H1 (cell line): ENCODE data around the gene STT3A. TPM values are rescaled to one million over a fixed set of nuclear protein-coding genes. Genes with fewer than 3 reads are reported as not detected.

Experiments used
- CHD2 ChIP-seq: IDR thresholded peaks from 2 replicates; pipeline ENCODE4 v1.6.1; 2012; ENCODE audit warnings: low read length, improper control_type of control experiment
- E2F6 ChIP-seq: IDR thresholded peaks from 2 replicates; pipeline ENCODE4 v1.6.1; 2012; ENCODE audit warnings: inconsistent platforms
- RBBP5 ChIP-seq: IDR thresholded peaks from 2 replicates; pipeline ENCODE4 v1.7.1; 2012; ENCODE audit warnings: low read depth, mild to moderate bottlenecking, inconsistent platforms, low read length, moderate library complexity, borderline replicate concordance
- SRF ChIP-seq: IDR thresholded peaks from 2 replicates; pipeline ENCODE4 v1.6.1; 2011; ENCODE audit warnings: mild to moderate bottlenecking, low read depth, low read length, moderate library complexity
- polyA plus RNA-seq, 7 experiments: library from polyadenylated mRNA; depleted of rRNA in 3 of 7; stranded (reverse) in 5 of 7; unstranded in 2 of 7; fragments of >200 nt in 5 of 7; fragments of 200-250 nt in 2 of 7; gene quantifications; 1 replicate in 5 of 7; 2 replicates in 1 of 7; 4 replicates in 1 of 7; pipeline versions ENCODE4 v1.2.1 to v1.2.3, GENCODE V29; 2011 to 2013; ENCODE audit warnings: missing spikeins in 2 of 7, mixed read lengths in 2 of 7
- total RNA-seq: library from RNA; stranded (reverse); fragmentation: NEBNext Ultra II Directional; extraction: Animal tissue kit (Norgen Biotek cat#: 25700); gene quantifications from 2 replicates; pipeline ENCODE4 v1.2.1, GENCODE V29; 2021

The STT3A gene
- total and polyA plus RNA-seq, 2 of the 8 experiments (the other 6 are each of a cell fraction or from before 2014, with no cell fraction given): 173 to 211 TPM

DNA sequence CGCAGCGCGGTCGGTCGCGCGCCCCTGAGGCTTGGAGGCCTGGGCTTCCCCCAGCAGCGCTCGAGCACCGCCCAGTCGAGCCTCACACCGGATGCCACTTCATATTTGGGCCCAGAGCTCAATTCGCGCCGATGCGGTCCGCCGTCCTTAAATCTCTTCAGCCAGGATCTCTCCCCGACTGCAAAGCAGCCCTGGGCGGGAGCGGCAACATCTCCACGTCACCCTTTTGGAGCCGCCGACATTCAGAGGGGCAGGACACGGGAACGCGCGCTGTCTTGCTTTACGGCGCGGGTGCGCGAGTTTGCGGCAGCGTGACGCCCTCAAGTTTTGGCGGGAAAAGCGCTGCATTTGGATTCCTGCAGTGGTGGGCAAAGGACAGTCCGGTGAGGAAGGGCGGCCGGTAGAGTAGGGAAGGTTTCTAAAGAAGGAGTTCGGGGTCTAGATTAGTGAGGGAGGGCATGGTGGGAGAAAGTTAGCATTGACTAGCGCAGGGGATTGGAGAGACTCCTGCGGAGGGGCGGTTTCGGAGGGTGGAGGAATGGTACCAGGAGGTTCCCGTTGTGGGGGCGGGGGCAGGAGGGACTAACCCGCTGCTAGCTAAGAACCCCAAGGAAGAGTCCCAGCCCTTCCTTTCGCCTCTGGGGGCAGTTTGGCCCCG is 33.1 kb downstream of the STT3A start (continued):
- TF ChIP-seq E2F6 (peak; percentile 93), CHD2 (no peak), SRF (no peak), RBBP5 (peak; percentile 94; the same call in 1 of the 2 replicates)
